Left ventricle myocardium inferior (tissue), 1 donor: ENCODE data around the gene HOXA4. TPM values are rescaled to one million over a fixed set of nuclear protein-coding genes. Genes with fewer than 3 reads are reported as not detected.
A peak's percentile ranks its signal among the peaks of the same experiment; 100 is the strongest.

Source experiments
- DNase-seq: peaks from one replicate; pipeline ENCODE4 v3.0.0-alpha.2; 2020
- H3K27ac ChIP-seq: fragments of 200-600 bp; replicated peaks from 2 replicates; pipeline ENCODE4 v1.8.0; 2021
- H3K27me3 ChIP-seq: fragments of 200-600 bp; 2 replicates; pipeline ENCODE4 v1.8.0; 2021; ENCODE audit warnings: low read depth
- H3K36me3 ChIP-seq: fragments of 200-600 bp; 2 replicates; pipeline ENCODE4 v1.8.0; 2021
- H3K4me1 ChIP-seq: fragments of 200-600 bp; 2 replicates; pipeline ENCODE4 v1.8.0; 2021
- H3K4me3 ChIP-seq: fragments of 200-600 bp; 2 replicates; pipeline ENCODE4 v1.8.0; 2021; ENCODE audit warnings: mild to moderate bottlenecking, moderate library complexity
- H3K9me3 ChIP-seq: fragments of 200-600 bp; replicated peaks from 2 replicates; pipeline ENCODE4 v1.8.0; 2021
- intact Hi-C: fragments of 100-400 bp; cut with micrococcal nuclease; formaldehyde crosslinking; loops from one replicate; pipeline ENCODE4 v1.11.0; 2022
- total RNA-seq: library from RNA; stranded (reverse); fragmentation: NEBNext Ultra II Directional; extraction: Animal tissue kit (Norgen Biotek cat#: 25700); gene quantifications from one replicate; pipeline ENCODE4 v1.2.1, GENCODE V29; 2021
- TF ChIP-seq, protein P1 (sequence below): fragments of 200-600 bp; IDR thresholded peaks from 2 replicates; pipeline ENCODE4 v1.8.0; 2021; ENCODE audit warnings: antibody characterized with exemption, mild to moderate bottlenecking, borderline replicate concordance
- donor health status: DM: no; HTN: yes; CAD: no; lungs with severe emphysema.

HOXA4 gene
- total RNA-seq, 1 donor from 2014 or later = not detected

DNA sequence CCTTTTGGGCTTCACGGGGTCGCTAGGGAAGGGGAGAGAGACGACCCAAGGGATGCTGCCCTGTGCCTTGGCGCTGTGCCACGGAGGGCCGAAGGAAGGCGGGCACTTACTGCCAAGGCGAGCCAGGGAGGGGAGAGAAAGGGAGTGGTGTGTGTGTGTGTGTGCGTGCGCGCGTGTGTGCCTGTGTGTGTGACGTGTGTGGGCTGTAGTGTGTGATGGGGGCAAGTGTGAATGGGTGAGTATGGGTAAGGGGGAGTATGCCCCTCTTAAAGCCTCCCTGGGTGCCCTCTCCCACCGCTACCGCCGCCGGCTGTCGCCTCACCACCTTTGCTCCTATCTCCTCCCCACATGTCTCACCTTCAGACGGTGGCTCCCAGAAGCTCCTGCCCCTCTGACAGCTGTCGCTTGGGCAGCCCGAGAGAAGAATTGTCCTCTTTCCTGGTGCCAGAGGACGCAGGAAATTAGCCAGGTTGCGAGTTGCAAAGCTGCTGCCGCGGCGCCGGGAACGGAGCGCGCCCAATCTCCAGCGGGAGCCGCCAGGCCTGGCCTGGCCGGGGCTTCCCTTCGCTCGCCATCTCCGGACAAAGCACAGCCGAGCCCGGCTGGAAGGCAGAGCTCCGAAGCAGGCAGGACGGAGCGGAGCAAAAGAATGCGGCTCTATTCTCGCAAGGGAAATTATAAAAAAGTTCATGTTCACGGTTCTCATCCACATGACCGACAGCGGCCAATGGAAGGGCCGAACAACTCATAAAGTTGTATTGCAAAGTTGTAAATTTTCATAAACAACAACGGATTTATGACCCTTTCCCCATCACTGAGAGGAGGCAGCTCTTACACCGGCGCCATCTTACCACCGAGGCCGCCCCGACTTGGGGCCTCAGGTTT lies 21.6 kb upstream of the HOXA4 start, which contains the start of gene HOXA3:
HOXA3 (minus strand) TSS at position 653 of the 885 bp plus-strand sequence. CDS start 41,943 bp downstream, outside the sequence.
- no peaks in the 10 kb centered on the region for H3K36me3 ChIP-seq
- H3K4me3 ChIP-seq = peak within 1 kb of the TSS; percentile 55
- H3K27ac ChIP-seq = no peak within 1 kb of the TSS
- H3K27me3 ChIP-seq = peaks cover 100% of the 10 kb centered on the region
- TF ChIP-seq, protein P1, sequence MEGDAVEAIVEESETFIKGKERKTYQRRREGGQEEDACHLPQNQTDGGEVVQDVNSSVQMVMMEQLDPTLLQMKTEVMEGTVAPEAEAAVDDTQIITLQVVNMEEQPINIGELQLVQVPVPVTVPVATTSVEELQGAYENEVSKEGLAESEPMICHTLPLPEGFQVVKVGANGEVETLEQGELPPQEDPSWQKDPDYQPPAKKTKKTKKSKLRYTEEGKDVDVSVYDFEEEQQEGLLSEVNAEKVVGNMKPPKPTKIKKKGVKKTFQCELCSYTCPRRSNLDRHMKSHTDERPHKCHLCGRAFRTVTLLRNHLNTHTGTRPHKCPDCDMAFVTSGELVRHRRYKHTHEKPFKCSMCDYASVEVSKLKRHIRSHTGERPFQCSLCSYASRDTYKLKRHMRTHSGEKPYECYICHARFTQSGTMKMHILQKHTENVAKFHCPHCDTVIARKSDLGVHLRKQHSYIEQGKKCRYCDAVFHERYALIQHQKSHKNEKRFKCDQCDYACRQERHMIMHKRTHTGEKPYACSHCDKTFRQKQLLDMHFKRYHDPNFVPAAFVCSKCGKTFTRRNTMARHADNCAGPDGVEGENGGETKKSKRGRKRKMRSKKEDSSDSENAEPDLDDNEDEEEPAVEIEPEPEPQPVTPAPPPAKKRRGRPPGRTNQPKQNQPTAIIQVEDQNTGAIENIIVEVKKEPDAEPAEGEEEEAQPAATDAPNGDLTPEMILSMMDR = no peak
- peaks cover 62% of the 10 kb centered on the region for H3K4me1 ChIP-seq
- peak; percentile 9 for DNase-seq
- intact Hi-C loops = no loop called here
- no peaks in the 10 kb centered on the region for H3K9me3 ChIP-seq

DNA sequence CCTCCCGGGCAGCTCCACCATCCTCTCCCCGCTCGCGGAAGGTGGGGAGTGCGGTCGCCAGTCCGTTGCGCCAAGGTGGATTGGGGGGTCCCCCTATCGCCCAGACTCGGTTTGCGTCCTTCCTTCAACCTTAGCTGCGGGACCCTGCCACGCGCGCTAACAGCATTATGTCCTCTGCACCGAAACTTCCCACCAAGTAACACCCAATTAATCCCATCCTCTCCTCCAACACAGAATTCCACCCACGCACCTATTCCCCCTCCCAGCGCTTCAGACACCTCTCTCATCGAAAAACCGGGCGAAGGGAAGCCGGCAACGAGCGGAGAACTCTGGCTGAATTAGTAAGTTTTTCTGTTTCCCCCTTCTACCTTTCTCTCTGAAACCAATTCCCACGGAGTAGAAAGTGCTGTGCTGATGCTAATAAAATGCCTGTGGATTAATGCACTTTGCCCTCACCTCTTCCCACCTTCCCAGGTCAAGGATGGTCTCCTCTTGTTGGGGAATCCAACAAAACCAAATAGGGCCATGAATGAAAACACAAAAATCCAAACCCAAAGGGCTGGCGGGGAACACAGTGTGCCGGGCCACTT lies 20.9 kb upstream of the HOXA4 start:
- Histone ChIP-seq H3K4me1 (peaks cover 62% of the 10 kb centered on the region), H3K36me3 (no peaks in the 10 kb centered on the region), H3K27ac (no peak overlapping the region), H3K27me3 (peaks cover 100% of the 10 kb centered on the region), H3K9me3 (no peaks in the 10 kb centered on the region), H3K4me3 (peak overlapping the region; percentile 55)
- intact Hi-C loops = no loop called here
- peak; percentile 12 for DNase-seq
- TF ChIP-seq, protein P1 = no peak

DNA sequence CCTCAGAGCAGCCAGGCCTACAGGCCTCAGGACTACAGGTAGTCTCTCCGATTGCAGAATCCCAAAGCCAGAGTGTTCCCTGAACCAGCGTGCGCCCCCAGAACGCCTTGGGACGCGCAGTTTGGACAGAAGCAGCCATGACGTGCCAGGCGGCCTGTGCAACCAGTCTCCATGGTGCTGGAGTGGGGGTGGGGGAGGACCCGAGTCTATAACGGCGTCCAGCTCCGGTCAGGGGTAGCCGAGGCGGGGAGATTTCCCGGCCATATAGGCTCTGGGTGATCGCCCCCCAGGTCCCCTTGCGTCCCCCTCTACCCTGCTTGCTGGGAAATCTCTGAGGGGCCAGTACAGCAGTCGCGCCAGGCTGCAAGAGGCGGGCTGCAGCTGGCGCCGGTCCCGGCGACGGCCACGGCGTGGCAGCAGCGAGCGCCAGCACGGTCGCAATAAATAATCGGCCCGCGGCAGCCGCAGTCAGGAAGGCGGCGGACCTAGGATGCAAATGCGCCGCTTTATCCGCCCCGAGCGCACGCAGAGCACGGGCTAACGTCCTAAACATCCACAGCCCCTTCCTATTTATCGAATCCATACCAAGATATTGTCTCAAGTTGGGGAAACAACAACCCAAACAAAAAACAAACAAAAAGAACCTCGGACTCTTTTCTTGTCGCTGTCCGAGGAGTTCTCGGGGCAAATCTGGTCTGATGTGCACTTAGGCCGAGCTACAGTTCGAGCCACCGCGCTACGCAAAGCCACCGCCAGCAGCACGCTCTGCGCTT lies 20.2 kb upstream of the HOXA4 start:
- intact Hi-C loops = no loop called here
- H3K36me3 ChIP-seq = no peaks in the 10 kb centered on the region
- no peaks in the 10 kb centered on the region for H3K9me3 ChIP-seq
- peak overlapping the region; percentile 55 for H3K4me3 ChIP-seq
- no peak overlapping the region for H3K27ac ChIP-seq
- H3K4me1 ChIP-seq = peaks cover 56% of the 10 kb centered on the region
- peak; percentile 51 for DNase-seq
- TF ChIP-seq, protein P1 = peak; percentile 88
- peaks cover 100% of the 10 kb centered on the region for H3K27me3 ChIP-seq

DNA sequence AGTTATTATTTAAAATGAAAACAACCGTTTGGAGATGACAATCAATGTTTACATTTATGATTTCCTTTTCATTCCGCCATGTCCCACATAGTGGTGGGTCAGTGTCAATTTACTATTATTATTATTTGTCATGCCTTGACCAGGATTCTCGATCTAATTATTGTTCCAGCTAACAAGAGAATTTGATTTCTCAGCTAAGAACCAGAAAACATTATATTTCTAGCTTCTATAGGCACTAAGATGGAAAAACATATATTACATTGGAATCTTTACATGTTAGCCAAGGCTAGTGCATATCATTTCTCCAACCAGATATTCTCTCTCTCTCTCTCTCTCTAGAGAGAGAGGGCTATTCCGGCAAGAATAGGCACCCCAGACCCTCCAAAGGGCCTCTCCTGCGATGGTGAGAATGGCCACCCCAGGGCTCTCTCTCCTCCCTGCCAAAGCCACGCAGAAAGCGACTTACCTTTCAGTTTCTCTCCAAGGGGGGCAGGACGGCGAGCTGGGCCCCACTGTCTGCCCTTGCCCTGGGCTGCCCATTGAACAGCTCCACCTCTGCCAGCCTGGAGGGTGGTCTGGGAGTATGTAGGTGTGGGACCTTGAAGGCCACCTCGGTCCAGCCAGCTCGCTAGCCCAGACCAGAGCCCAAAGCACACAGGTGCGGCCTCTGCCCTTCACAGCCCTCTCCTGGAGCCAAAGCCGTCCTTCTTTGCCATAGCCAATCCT lies 19.4 kb upstream of the HOXA4 start:
- intact Hi-C loops = no loop called here
- no peaks in the 10 kb centered on the region for H3K36me3 ChIP-seq
- H3K27me3 ChIP-seq = peaks cover 100% of the 10 kb centered on the region
- peaks cover 51% of the 10 kb centered on the region for H3K4me1 ChIP-seq
- H3K27ac ChIP-seq = no peak overlapping the region
- peak overlapping the region; percentile 55 for H3K4me3 ChIP-seq
- no peak for DNase-seq
- H3K9me3 ChIP-seq = no peaks in the 10 kb centered on the region
- TF ChIP-seq, protein P1 = no peak
